H1 (cell line): ENCODE data around the gene ARHGAP42. TPM values are rescaled to one million over a fixed set of nuclear protein-coding genes. Genes with fewer than 3 reads are reported as not detected.

Experiments
- CTCF ChIA-PET: fragments of 300-600 bp; sonication (Branson Sonifier 250); formaldehyde crosslinking; loops from one replicate; lab custom pipeline; 2021; ENCODE audit not compliant: partially characterized antibody; lab: Charles Lee
- POLR2A ChIA-PET: fragments of 300-600 bp; sonication (Branson Sonifier 250); formaldehyde crosslinking; loops from one replicate; lab custom pipeline; 2021; ENCODE audit warnings: inconsistent platforms; ENCODE audit not compliant: partially characterized antibody; lab: Charles Lee
- DNase-seq, 2 experiments: peaks; one replicate each; pipeline versions ENCODE4 v3.0.0 to v3.0.0-alpha.2; 2010 to 2022; ENCODE audit warnings: low spot score in 2 of 2, low read depth in 1 of 2, mixed read lengths in 1 of 2
- FAIRE-seq: peaks from 2 replicates; lab custom pipeline; 2011; peaks lifted over from hg19 to GRCh38; lab: Jason Lieb, UNC
- H2AFZ ChIP-seq: 2 replicates; pipeline ENCODE4 v1.8.1; 2012; ENCODE audit warnings: low read length, inconsistent platforms
- H2AK5ac ChIP-seq: 2 replicates; pipeline ENCODE4 v1.6.1; 2013; ENCODE audit warnings: low read depth, low read length
- H2BK120ac ChIP-seq: replicated peaks from 2 replicates; pipeline ENCODE3; 2013; ENCODE audit warnings: low read depth, low read length, inconsistent platforms
- H2BK12ac ChIP-seq: 2 replicates; pipeline ENCODE4 v1.6.1; 2013; ENCODE audit warnings: low read depth, low read length
- H2BK15ac ChIP-seq: 2 replicates; pipeline ENCODE4 v1.6.1; 2013; ENCODE audit warnings: low read length
- H2BK20ac ChIP-seq: 2 replicates; pipeline ENCODE4 v1.6.1; 2013; ENCODE audit warnings: low read length
- H2BK5ac ChIP-seq: 2 replicates; pipeline ENCODE4 v1.6.1; 2013; ENCODE audit warnings: low read depth, low read length
- H3K14ac ChIP-seq: 2 replicates; pipeline ENCODE4 v1.6.1; 2013; ENCODE audit warnings: inconsistent platforms; ENCODE audit not compliant: insufficient read length
- H3K18ac ChIP-seq: 2 replicates; pipeline ENCODE4 v1.6.1; 2013; ENCODE audit warnings: low read length; ENCODE audit errors: extremely low read depth
- H3K23ac ChIP-seq: 2 replicates; pipeline ENCODE4 v1.6.1; 2013; ENCODE audit warnings: inconsistent platforms; ENCODE audit not compliant: insufficient read length
- H3K23me2 ChIP-seq: 2 replicates; pipeline ENCODE4 v1.6.1; 2013; ENCODE audit warnings: low read depth, low read length
- H3K27ac ChIP-seq: 2 replicates; pipeline ENCODE4 v1.6.1; 2011; ENCODE audit warnings: low read depth, low read length, inconsistent platforms
- H3K27me3 ChIP-seq, 4 experiments: replicated peaks in 1 of 4; 1 replicate in 1 of 4; 2 replicates in 3 of 4; pipeline versions ENCODE4 v1.6.1 to v1.8.1; 2011 to 2013; ENCODE audit warnings: low read length in 3 of 4, mild to moderate bottlenecking in 3 of 4, inconsistent platforms in 2 of 4, mixed read lengths in 2 of 4, moderate library complexity in 1 of 4; ENCODE audit not compliant: control insufficient read depth in 3 of 4, insufficient read depth in 3 of 4; ENCODE audit errors: extremely low read depth in 1 of 4
- H3K36me3 ChIP-seq, 4 experiments: 2 replicates each; pipeline versions ENCODE4 v1.6.1 to v1.8.1; 2011 to 2013; ENCODE audit warnings: mild to moderate bottlenecking in 4 of 4, low read length in 3 of 4, moderate library complexity in 2 of 4, control low read depth in 1 of 4, inconsistent platforms in 1 of 4; ENCODE audit not compliant: insufficient read depth in 4 of 4, control insufficient read depth in 2 of 4
- H3K4ac ChIP-seq: replicated peaks from 2 replicates; pipeline ENCODE3; 2013; ENCODE audit warnings: low read length, low read depth, mixed read lengths, inconsistent platforms; ENCODE audit not compliant: insufficient read length
- H3K4me1 ChIP-seq, 4 experiments: replicated peaks in 1 of 4; 1 replicate in 1 of 4; 2 replicates in 3 of 4; pipeline versions ENCODE4 v1.6.1 to v1.8.1; 2011 to 2013; ENCODE audit warnings: low read length in 3 of 4, inconsistent platforms in 2 of 4, mixed read lengths in 1 of 4; ENCODE audit not compliant: insufficient read depth in 4 of 4, control insufficient read depth in 3 of 4
- H3K4me2 ChIP-seq, 2 experiments: 2 replicates each; pipeline versions ENCODE4 v1.6.1 to v1.8.1; 2011 to 2013; ENCODE audit warnings: low read depth in 2 of 2, low read length in 2 of 2, control low read depth in 1 of 2, inconsistent platforms in 1 of 2, mild to moderate bottlenecking in 1 of 2; ENCODE audit not compliant: insufficient read depth in 1 of 2
- H3K4me3 ChIP-seq, 4 experiments: fragments of 200-600, 300-600 bp in 1 of 4; sonication (generic), shearing (Covaris generic), sonication (Bioruptor Twin) in 1 of 4; 2 replicates each; pipeline versions ENCODE4 v1.5.1 to v1.8.1; 2011 to 2016; ENCODE audit warnings: low read length in 4 of 4, low read depth in 3 of 4, control low read depth in 2 of 4, inconsistent platforms in 2 of 4, mild to moderate bottlenecking in 2 of 4, mixed read lengths in 1 of 4, moderate library complexity in 1 of 4; ENCODE audit not compliant: insufficient read depth in 2 of 4; ENCODE audit errors: extremely low read depth in 1 of 4
- H3K56ac ChIP-seq: replicated peaks from 2 replicates; pipeline ENCODE3; 2013; ENCODE audit warnings: low read depth, mild to moderate bottlenecking, mixed read lengths, low read length, inconsistent platforms; ENCODE audit not compliant: insufficient read length
- H3K79me1 ChIP-seq: 2 replicates; pipeline ENCODE4 v1.6.1; 2013; ENCODE audit warnings: low read depth, low read length, control low read depth
- H3K79me2 ChIP-seq, 2 experiments: 2 replicates each; pipeline versions ENCODE4 v1.6.1 to v1.8.1; 2012 to 2013; ENCODE audit warnings: low read length in 2 of 2, mild to moderate bottlenecking in 2 of 2, inconsistent platforms in 1 of 2; ENCODE audit not compliant: insufficient read depth in 2 of 2, control insufficient read depth in 1 of 2
- H3K9ac ChIP-seq, 4 experiments: replicated peaks in 1 of 4; 1 replicate in 1 of 4; 2 replicates in 3 of 4; pipeline versions ENCODE4 v1.6.1 to v1.8.1; 2011 to 2013; ENCODE audit warnings: low read depth in 3 of 4, low read length in 3 of 4, control low read depth in 2 of 4, mild to moderate bottlenecking in 2 of 4, moderate library complexity in 2 of 4, inconsistent platforms in 1 of 4; ENCODE audit errors: extremely low read depth in 1 of 4
- H3K9me3 ChIP-seq, 2 experiments: 2 replicates each; pipeline versions ENCODE4 v1.6.1 to v1.8.1; 2012 to 2013; ENCODE audit warnings: mild to moderate bottlenecking in 2 of 2, moderate library complexity in 2 of 2, control low read depth in 1 of 2, inconsistent platforms in 1 of 2, low read depth in 1 of 2, low read length in 1 of 2, mixed read lengths in 1 of 2; ENCODE audit not compliant: insufficient read depth in 2 of 2
- H4K20me1 ChIP-seq, 2 experiments: replicated peaks in 1 of 2; 2 replicates each; pipeline versions ENCODE3 to v1.8.1; 2011 to 2013; ENCODE audit warnings: inconsistent platforms in 2 of 2, low read length in 2 of 2, mild to moderate bottlenecking in 1 of 2; ENCODE audit not compliant: insufficient read depth in 2 of 2, control insufficient read depth in 1 of 2
- H4K5ac ChIP-seq: 2 replicates; pipeline ENCODE4 v1.6.1; 2013; ENCODE audit warnings: low read length, low read depth, mixed read lengths, inconsistent platforms; ENCODE audit not compliant: insufficient read length
- H4K8ac ChIP-seq: 2 replicates; pipeline ENCODE4 v1.8.0; 2013; ENCODE audit warnings: mild to moderate bottlenecking, moderate library complexity, low read length, inconsistent platforms; ENCODE audit not compliant: insufficient read depth; ENCODE audit errors: extremely low read depth
- H4K91ac ChIP-seq: replicated peaks from 2 replicates; pipeline ENCODE3; 2013; ENCODE audit warnings: low read length, mixed read lengths, inconsistent platforms; ENCODE audit not compliant: insufficient read length
- ASH2L ChIP-seq: fragments of 200-600, 300-600 bp; sonication (generic); IDR thresholded peaks from one replicate; pipeline ENCODE4 v1.7.1; 2017; ENCODE audit warnings: low read length
- BRCA1 ChIP-seq: IDR thresholded peaks from 2 replicates; pipeline ENCODE4 v1.6.1; 2012; ENCODE audit warnings: low read depth, low read length, improper control_type of control experiment
- CREB1 ChIP-seq: IDR thresholded peaks from 2 replicates; pipeline ENCODE4 v1.6.1; 2012; ENCODE audit warnings: inconsistent platforms
- EGR1 ChIP-seq: IDR thresholded peaks from 2 replicates; pipeline ENCODE4 v1.6.1; 2011; ENCODE audit warnings: low read depth, low read length, borderline replicate concordance
- EZH2 ChIP-seq: fragments of 200-600 bp; sonication (generic); IDR thresholded peaks from 2 replicates; pipeline ENCODE4 v1.7.1; 2012; ENCODE audit warnings: low read depth, mild to moderate bottlenecking, moderate library complexity, low read length, inconsistent platforms; ENCODE audit not compliant: severe bottlenecking
- HDAC2 ChIP-seq, 2 experiments: fragments of 300-600 bp in 1 of 2; sonication (generic) in 1 of 2; IDR thresholded peaks; 2 replicates each; pipeline ENCODE4 v1.6.1; 2011 to 2012; ENCODE audit warnings: low read depth in 2 of 2, low read length in 2 of 2, mild to moderate bottlenecking in 2 of 2, moderate library complexity in 2 of 2, borderline replicate concordance in 1 of 2, inconsistent platforms in 1 of 2
- KDM4A ChIP-seq: IDR thresholded peaks from one replicate; pipeline ENCODE4 v1.7.1; 2012; ENCODE audit warnings: low read depth, mild to moderate bottlenecking, moderate library complexity, low read length, inconsistent platforms; ENCODE audit not compliant: severe bottlenecking
- RFX5 ChIP-seq: IDR thresholded peaks from 2 replicates; pipeline ENCODE4 v1.6.1; 2011; ENCODE audit warnings: low read depth, low read length, improper control_type of control experiment, borderline replicate concordance
- SAP30 ChIP-seq: fragments of 300-600 bp; sonication (generic); IDR thresholded peaks from 2 replicates; pipeline ENCODE4 v1.7.1; 2012; ENCODE audit warnings: low read length, moderate library complexity, mild to moderate bottlenecking, inconsistent platforms; ENCODE audit not compliant: insufficient read depth, insufficient replicate concordance
- SP2 ChIP-seq: IDR thresholded peaks from 2 replicates; pipeline ENCODE4 v1.6.1; 2012; ENCODE audit warnings: mild to moderate bottlenecking, low read length, inconsistent platforms
- SUZ12 ChIP-seq: fragments of 200-600 bp; sonication (generic); IDR thresholded peaks from 2 replicates; pipeline ENCODE4 v1.6.1; 2012; ENCODE audit warnings: mild to moderate bottlenecking, inconsistent platforms, low read length, moderate library complexity, mixed read lengths
- TAF1 ChIP-seq: IDR thresholded peaks from 2 replicates; pipeline ENCODE4 v1.6.1; 2011; ENCODE audit warnings: mild to moderate bottlenecking, low read depth, low read length
- WGBS, 2 experiments: shearing (Covaris generic) in 1 of 2; methylation state at CpG; one replicate each; pipeline versions ENCODE4 v1.1.6 to v1.1.7; 2013 to 2015; ENCODE audit warnings: low lambda C conversion rate in 2 of 2, mixed read lengths in 2 of 2, inconsistent platforms in 1 of 2, low coverage in 1 of 2, missing lambda C conversion rate in 1 of 2; ENCODE audit not compliant: insufficient replicate concordance in 2 of 2, insufficient coverage in 1 of 2, insufficient read length in 1 of 2; ENCODE audit errors: extremely low coverage in 1 of 2, missing lambda C conversion rate in 1 of 2; 5-methylcytosine and 5-hydroxymethylcytosine counted together
- polyA plus RNA-seq, 7 experiments: library from polyadenylated mRNA; depleted of rRNA in 3 of 7; stranded (reverse) in 5 of 7; unstranded in 2 of 7; fragments of >200 nt in 5 of 7; fragments of 200-250 nt in 2 of 7; gene quantifications; 1 replicate in 5 of 7; 2 replicates in 1 of 7; 4 replicates in 1 of 7; pipeline versions ENCODE4 v1.2.1 to v1.2.3, GENCODE V29; 2011 to 2013; ENCODE audit warnings: missing spikeins in 2 of 7, mixed read lengths in 2 of 7
- total RNA-seq: library from RNA; stranded (reverse); fragmentation: NEBNext Ultra II Directional; extraction: Animal tissue kit (Norgen Biotek cat#: 25700); gene quantifications from 2 replicates; pipeline ENCODE4 v1.2.1, GENCODE V29; 2021
- TF ChIP-seq, protein P1 (sequence below): IDR thresholded peaks from 2 replicates; pipeline ENCODE4 v1.6.1; 2011; ENCODE audit warnings: low read length, improper control_type of control experiment

The ARHGAP42 gene
- total and polyA plus RNA-seq, 2 of the 8 experiments (the other 6 are each of a cell fraction or from before 2014, with no cell fraction given), result 22.2 to 33.5 TPM

DNA sequence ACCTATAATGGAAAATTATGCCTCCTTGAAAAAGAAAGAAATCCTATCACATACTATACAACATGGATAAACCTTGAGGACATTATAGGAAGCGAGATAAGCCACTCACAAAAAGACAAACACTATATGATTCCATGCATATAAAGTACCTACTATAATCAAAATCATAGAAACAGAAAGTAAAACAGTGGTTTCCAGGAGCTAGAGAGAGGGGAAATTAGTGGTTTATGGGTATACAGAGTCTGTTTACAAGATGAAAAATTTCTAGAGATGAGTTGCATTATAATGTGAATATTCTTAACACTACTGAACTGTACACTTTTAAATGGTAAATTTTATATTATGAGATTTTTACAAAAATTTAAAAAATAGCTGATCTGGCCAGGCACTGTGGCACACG lies 40.5 kb upstream of the ARHGAP42 start:
- no peak overlapping the region for H3K4ac ChIP-seq
- H3K18ac ChIP-seq, result no peak overlapping the region
- DNase-seq, result no peak
- no peaks in the 10 kb centered on the region; a peak in 1 of 8 replicates for H3K36me3 ChIP-seq
- FAIRE-seq, result no peak
- H3K23ac ChIP-seq, result no peak overlapping the region
- no peak overlapping the region for H2BK15ac ChIP-seq
- H3K27me3 ChIP-seq, result no peaks in the 10 kb centered on the region
- H3K4me3 ChIP-seq, result no peak overlapping the region
- no peak overlapping the region for H4K5ac ChIP-seq
- no peak overlapping the region for H3K9ac ChIP-seq
- no peak overlapping the region for H2BK12ac ChIP-seq
- H3K23me2 ChIP-seq, result no peaks in the 10 kb centered on the region; the same call in 1 of the 2 replicates
- no peak overlapping the region for H2BK120ac ChIP-seq
- H4K91ac ChIP-seq, result no peak overlapping the region
- POLR2A ChIA-PET, result no interaction called here
- TF ChIP-seq TAF1, result no peak
- no peak for TF ChIP-seq SP2
- no peak for TF ChIP-seq SAP30
- no peak for TF ChIP-seq KDM4A
- TF ChIP-seq EGR1, result no peak
- TF ChIP-seq SUZ12, result no peak
- TF ChIP-seq RFX5, result no peak
- no peak for TF ChIP-seq HDAC2 (IDR thresholded peaks at IDR 0.05; ENCODE audit: borderline replicate concordance in 1 of 2, low read depth in 2 of 2, low read length in 2 of 2)
- no peak for TF ChIP-seq BRCA1
- no peak for TF ChIP-seq EZH2
- no peak for TF ChIP-seq ASH2L
- TF ChIP-seq, protein P1, sequence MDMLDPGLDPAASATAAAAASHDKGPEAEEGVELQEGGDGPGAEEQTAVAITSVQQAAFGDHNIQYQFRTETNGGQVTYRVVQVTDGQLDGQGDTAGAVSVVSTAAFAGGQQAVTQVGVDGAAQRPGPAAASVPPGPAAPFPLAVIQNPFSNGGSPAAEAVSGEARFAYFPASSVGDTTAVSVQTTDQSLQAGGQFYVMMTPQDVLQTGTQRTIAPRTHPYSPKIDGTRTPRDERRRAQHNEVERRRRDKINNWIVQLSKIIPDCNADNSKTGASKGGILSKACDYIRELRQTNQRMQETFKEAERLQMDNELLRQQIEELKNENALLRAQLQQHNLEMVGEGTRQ, result no peak
- TF ChIP-seq CREB1, result no peak
- TF ChIP-seq, all 59 proteins: peak for 0
- H2AK5ac ChIP-seq, result no peak overlapping the region
- WGBS, 2 experiments, result 80% methylated on average over 2 of the region's 2 CpGs; no CpG with 5 or more reads in 1 of the 2 experiments
- no peak overlapping the region for H2BK5ac ChIP-seq
- no peak overlapping the region for H3K4me2 ChIP-seq
- H2BK20ac ChIP-seq, result no peak overlapping the region
- no peak overlapping the region for H2AFZ ChIP-seq
- H3K56ac ChIP-seq, result no peak overlapping the region
- no peaks in the 10 kb centered on the region for H3K79me1 ChIP-seq
- H3K79me2 ChIP-seq, result no peaks in the 10 kb centered on the region
- H3K14ac ChIP-seq, result no peak overlapping the region
- H3K4me1 ChIP-seq, result peaks cover 0 to 3% (median 0%) of the 10 kb centered on the region in 4 experiments; a peak in 1 of 7 replicates
- H3K9me3 ChIP-seq, result no peaks in the 10 kb centered on the region
- no peak overlapping the region for H3K27ac ChIP-seq
- CTCF ChIA-PET, result interaction anchor here (0.7 to 1.2 kb wide), 2 partner anchors 34 to 53 kb away, joined by 3 to 4 read pairs; no protein-coding TSS in a partner anchor
- no peaks in the 10 kb centered on the region for H4K20me1 ChIP-seq
- no peak overlapping the region for H4K8ac ChIP-seq
